ENCODE data around the gene PDXDC1.
"Not testable (repeated sequence)": the region's sequence is repeated elsewhere in the genome, so short reads cannot be mapped to it uniquely, and the experiment has no call there.

PDXDC1 gene

GRCh38 chr16:15166177-15166576 is 191.4 kb downstream of the PDXDC1 start:
- not testable (repeated sequence) for DNase-seq

- not testable (repeated sequence) for DNase-seq
Observed at GRCh38 chr16:15168303-15168702, 193.5 kb downstream of the PDXDC1 start.

- DNase-seq: not testable (repeated sequence)
Observed at GRCh38 chr16:15168953-15169652, 194.3 kb downstream of the PDXDC1 start.

- not testable (repeated sequence) for DNase-seq
Observed at GRCh38 chr16:15179909-15180308, 205.1 kb downstream of the PDXDC1 start.

- DNase-seq: not testable (repeated sequence)
Observed at GRCh38 chr16:15180946-15181345, 206.1 kb downstream of the PDXDC1 start.

GRCh38 chr16:15184000-15184399 is 209.2 kb downstream of the PDXDC1 start:
- not testable (repeated sequence) for DNase-seq
